Esophagus muscularis mucosa (tissue), 4 donors: ENCODE data around the gene PNPT1. TPM values are rescaled to one million over a fixed set of nuclear protein-coding genes. Genes with fewer than 3 reads are reported as not detected.
A peak's percentile ranks its signal among the peaks of the same experiment; 100 is the strongest.
"Not testable (repeated sequence)": the region's sequence is repeated elsewhere in the genome, so short reads cannot be mapped to it uniquely, and the experiment has no call there.

Source experiments
- DNase-seq: peaks from one replicate; pipeline ENCODE4 v3.0.0-alpha.2; 2017; ENCODE audit errors: extremely low spot score
- H3K27ac ChIP-seq, 4 donors: fragments of 200-600 bp; sonication (generic); replicated peaks in 1 of 4; 1 replicate in 3 of 4; 2 replicates in 1 of 4; pipeline ENCODE4 v1.5.1; 2016 to 2019; ENCODE audit warnings: mild to moderate bottlenecking in 1 of 4
- H3K27me3 ChIP-seq, 4 donors: fragments of 200-600 bp; sonication (generic); one replicate each; pipeline versions ENCODE4 v1.5.1 to v1.6.0; 2016 to 2019
- H3K36me3 ChIP-seq, 4 donors: fragments of 200-600 bp; sonication (generic); one replicate each; pipeline ENCODE4 v1.5.1; 2016 to 2019
- H3K4me1 ChIP-seq, 4 donors: fragments of 200-600 bp; sonication (generic); one replicate each; pipeline ENCODE4 v1.5.1; 2016 to 2019
- H3K4me3 ChIP-seq, 4 donors: fragments of 200-600 bp; sonication (generic); 1 replicate in 2 of 4; 2 replicates in 2 of 4; pipeline ENCODE4 v1.5.1; 2016 to 2019; ENCODE audit warnings: mild to moderate bottlenecking in 4 of 4, moderate library complexity in 1 of 4
- H3K9me3 ChIP-seq, 4 donors: fragments of 200-600 bp; sonication (generic); 1 replicate in 3 of 4; 2 replicates in 1 of 4; pipeline ENCODE4 v1.5.1; 2016 to 2019
- EP300 ChIP-seq: sonication (generic); formaldehyde crosslinking; IDR thresholded peaks from one replicate; pipeline ENCODE4 v1.6.1; 2017; ENCODE audit warnings: antibody characterized with exemption
- POLR2A ChIP-seq: fragments of 450-650 bp; IDR thresholded peaks from one replicate; pipeline ENCODE4 v1.6.1; 2017; ENCODE audit warnings: antibody characterized with exemption, moderate library complexity, mild to moderate bottlenecking, low read depth
- POLR2AphosphoS5 ChIP-seq, 2 donors: sonication (generic); formaldehyde crosslinking; IDR thresholded peaks; one replicate each; pipeline ENCODE4 v1.6.1; 2017; ENCODE audit warnings: antibody characterized with exemption in 2 of 2
- WGBS: methylation state at CpG from one replicate; pipeline ENCODE4 v1.1.5; 2018; 5-methylcytosine and 5-hydroxymethylcytosine counted together
- intact Hi-C: fragments of 100-400 bp; cut with DNase I; formaldehyde crosslinking; loops from one replicate; pipeline ENCODE4 v1.15.1; 2023
- total RNA-seq, 4 donors: library from RNA; depleted of rRNA; stranded (reverse); fragments of >200 nt; gene quantifications; one replicate each; pipeline versions ENCODE4 v1.1.0 to v1.2.1, GENCODE V29; 2016
- TF ChIP-seq, protein P1 (sequence below), 3 experiments: fragments of 200-600 bp in 2 of 3; fragments of 450-650 bp in 1 of 3; sonication (generic) in 2 of 3; IDR thresholded peaks; one replicate each; pipeline ENCODE4 v1.5.1; 2017 to 2019; ENCODE audit warnings: antibody characterized with exemption in 3 of 3, mild to moderate bottlenecking in 2 of 3, moderate library complexity in 1 of 3

The PNPT1 gene
- total RNA-seq, 4 donors from 2014 or later: 13.1 to 17.2 (median 15.6) TPM

DNA sequence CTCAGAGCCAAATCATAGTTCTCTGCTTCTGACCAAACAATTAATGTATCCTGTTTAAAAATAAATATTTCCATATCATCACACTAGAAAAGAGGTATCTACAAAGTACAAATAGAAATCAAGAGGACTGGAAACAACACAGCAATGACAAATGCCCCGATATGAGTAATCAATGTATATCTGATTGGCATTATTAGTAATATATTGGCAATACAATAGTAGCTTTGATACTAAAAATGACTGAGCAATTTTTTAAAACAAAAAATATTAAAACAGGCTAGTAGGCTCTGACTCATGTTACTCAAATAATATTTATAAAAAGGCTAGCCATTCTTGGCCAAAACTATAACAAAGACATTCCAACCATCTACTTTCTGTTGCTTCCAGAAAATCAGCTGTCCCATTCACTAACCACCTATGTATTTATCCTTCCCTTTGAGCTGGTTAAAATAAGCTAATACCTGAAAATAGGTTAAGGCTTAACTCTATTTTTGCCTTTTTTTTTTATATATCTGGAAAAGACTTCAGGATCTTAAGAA, 89.5 kb downstream of the PNPT1 start:
- 62% methylated on average over 1 of the region's 1 CpG for WGBS
- Histone ChIP-seq H3K4me3 (peak overlapping the region in 3 of 4 donors; percentile 5 to 34 (median 6)), H3K36me3 (peaks cover 0 to 13% (median 10%) of the 10 kb centered on the region in 4 donors), H3K27me3 (no peaks in the 10 kb centered on the region), H3K27ac (peak overlapping the region; percentile 48 to 65 (median 60)), H3K4me1 (peaks cover 14 to 61% (median 56%) of the 10 kb centered on the region in 4 donors), H3K9me3 (no peaks in the 10 kb centered on the region)
- DNase-seq: no peak
- intact Hi-C loops: no loop called here
- TF ChIP-seq POLR2AphosphoS5 (IDR thresholded peaks at IDR 0.05) (no peak), POLR2A (no peak), EP300 (no peak)
- TF ChIP-seq, protein P1, sequence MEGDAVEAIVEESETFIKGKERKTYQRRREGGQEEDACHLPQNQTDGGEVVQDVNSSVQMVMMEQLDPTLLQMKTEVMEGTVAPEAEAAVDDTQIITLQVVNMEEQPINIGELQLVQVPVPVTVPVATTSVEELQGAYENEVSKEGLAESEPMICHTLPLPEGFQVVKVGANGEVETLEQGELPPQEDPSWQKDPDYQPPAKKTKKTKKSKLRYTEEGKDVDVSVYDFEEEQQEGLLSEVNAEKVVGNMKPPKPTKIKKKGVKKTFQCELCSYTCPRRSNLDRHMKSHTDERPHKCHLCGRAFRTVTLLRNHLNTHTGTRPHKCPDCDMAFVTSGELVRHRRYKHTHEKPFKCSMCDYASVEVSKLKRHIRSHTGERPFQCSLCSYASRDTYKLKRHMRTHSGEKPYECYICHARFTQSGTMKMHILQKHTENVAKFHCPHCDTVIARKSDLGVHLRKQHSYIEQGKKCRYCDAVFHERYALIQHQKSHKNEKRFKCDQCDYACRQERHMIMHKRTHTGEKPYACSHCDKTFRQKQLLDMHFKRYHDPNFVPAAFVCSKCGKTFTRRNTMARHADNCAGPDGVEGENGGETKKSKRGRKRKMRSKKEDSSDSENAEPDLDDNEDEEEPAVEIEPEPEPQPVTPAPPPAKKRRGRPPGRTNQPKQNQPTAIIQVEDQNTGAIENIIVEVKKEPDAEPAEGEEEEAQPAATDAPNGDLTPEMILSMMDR (IDR thresholded peaks at IDR 0.05): no peak

GRCh38 chr2:55601849-55602248, 91.8 kb downstream of the PNPT1 start:
- intact Hi-C loops: no loop called here
- Histone ChIP-seq H3K4me3 (no peak overlapping the region), H3K4me1 (peaks cover 10 to 47% (median 40%) of the 10 kb centered on the region in 4 donors), H3K27me3 (no peaks in the 10 kb centered on the region), H3K9me3 (no peaks in the 10 kb centered on the region), H3K36me3 (peaks cover 4 to 35% (median 23%) of the 10 kb centered on the region in 4 donors), H3K27ac (peak overlapping the region in 2 of 4 donors; percentile 48 to 63)
- DNase-seq: no peak
- TF ChIP-seq POLR2A (no peak), POLR2AphosphoS5 (IDR thresholded peaks at IDR 0.05) (no peak), EP300 (no peak)
- TF ChIP-seq, protein P1 (IDR thresholded peaks at IDR 0.05): no peak

DNA sequence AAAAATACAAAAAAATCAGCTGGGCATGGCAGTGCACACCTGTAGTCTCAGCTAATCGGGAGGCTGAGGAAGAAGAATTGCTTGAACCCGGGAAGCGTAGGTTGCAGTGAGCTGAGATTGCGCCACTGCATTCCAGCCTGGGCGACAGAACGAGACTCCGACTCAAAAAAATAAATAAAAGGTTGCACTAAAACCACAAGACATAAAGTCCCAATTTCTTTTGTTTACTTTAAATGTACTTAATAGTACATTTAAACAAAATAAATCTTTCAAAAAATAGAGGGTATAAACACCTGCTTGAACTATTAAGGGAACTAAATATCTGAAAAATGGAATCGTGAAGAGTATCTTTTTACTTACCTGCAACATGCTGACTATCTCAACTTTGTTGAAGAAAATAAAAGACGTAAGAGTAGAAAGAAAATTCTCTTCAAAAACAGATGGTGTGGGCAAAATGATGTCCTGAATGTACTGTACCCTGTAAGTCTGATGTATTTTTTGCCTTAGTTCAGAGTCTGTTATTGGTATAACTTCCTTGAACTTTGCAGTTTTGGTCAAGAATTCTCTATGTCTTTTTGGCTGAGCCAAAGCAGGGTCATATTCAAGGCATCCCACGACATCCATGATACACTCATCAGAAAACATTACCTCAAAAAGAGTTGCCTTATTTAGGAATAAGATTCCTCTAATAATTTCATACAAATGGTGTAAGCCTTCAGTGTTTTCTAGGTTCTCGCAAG, 95.4 kb downstream of the PNPT1 start:
- intact Hi-C loops: no loop called here
- Histone ChIP-seq H3K36me3 (peaks cover 4 to 41% (median 25%) of the 10 kb centered on the region in 4 donors), H3K4me3 (no peak overlapping the region), H3K9me3 (no peaks in the 10 kb centered on the region), H3K4me1 (peaks cover 3 to 37% (median 36%) of the 10 kb centered on the region in 4 donors), H3K27ac (no peak overlapping the region), H3K27me3 (no peaks in the 10 kb centered on the region)
- WGBS: 91% methylated on average over 11 of the region's 11 CpGs
- DNase-seq: no peak
- TF ChIP-seq POLR2AphosphoS5 (IDR thresholded peaks at IDR 0.05) (no peak), EP300 (no peak)

- H3K27ac ChIP-seq, H3K9me3 ChIP-seq, H3K4me3 ChIP-seq, intact Hi-C loops, H3K27me3 ChIP-seq, DNase-seq: not testable (repeated sequence)
- WGBS: 94% methylated on average over 6 of the region's 6 CpGs
- Histone ChIP-seq H3K4me1 (peaks cover 0 to 37% (median 32%) of the 10 kb centered on the region in 4 donors), H3K36me3 (peaks cover 4 to 35% (median 16%) of the 10 kb centered on the region in 4 donors)
Measured at GRCh38 chr2:55596795-55597194, 96.8 kb downstream of the PNPT1 start.

GRCh38 chr2:55595536-55595935, 98.1 kb downstream of the PNPT1 start:
- Histone ChIP-seq H3K9me3 (no peaks in the 10 kb centered on the region), H3K27me3 (no peaks in the 10 kb centered on the region), H3K4me3 (no peak overlapping the region), H3K4me1 (peaks cover 0 to 47% (median 39%) of the 10 kb centered on the region in 4 donors), H3K27ac (no peak overlapping the region), H3K36me3 (peaks cover 4 to 35% (median 16%) of the 10 kb centered on the region in 4 donors)
- no peak for DNase-seq
- intact Hi-C loops: no loop called here
- TF ChIP-seq, protein P1 (IDR thresholded peaks at IDR 0.05): no peak
- TF ChIP-seq POLR2AphosphoS5 (IDR thresholded peaks at IDR 0.05) (no peak), EP300 (no peak), POLR2A (no peak)
